Cortex of kidney (tissue), 1 donor: ENCODE measurements around the gene LRMDA.

Experiments
- DNase-seq: peaks from one replicate; lab custom pipeline; 2025; lab: John Stamatoyannopoulos, UW

LRMDA gene

GRCh38 chr10:75875740-75876139 is 444.3 kb downstream of the LRMDA start:
- DNase-seq: no peak

- no peak for DNase-seq
Observed at GRCh38 chr10:75876710-75877109, 445.3 kb downstream of the LRMDA start.

- no peak for DNase-seq
Observed at GRCh38 chr10:75877877-75878276, 446.5 kb downstream of the LRMDA start.

GRCh38 chr10:75878586-75878985 is 447.2 kb downstream of the LRMDA start:
- DNase-seq: no peak

- no peak for DNase-seq
Observed at GRCh38 chr10:75880031-75880775, 448.8 kb downstream of the LRMDA start.

GRCh38 chr10:75883081-75884072 is 452.0 kb downstream of the LRMDA start:
- no peak for DNase-seq

- DNase-seq: no peak
Observed at GRCh38 chr10:75884808-75885207, 453.4 kb downstream of the LRMDA start.

- DNase-seq: no peak
Observed at GRCh38 chr10:75887369-75887768, 455.9 kb downstream of the LRMDA start.

- DNase-seq: no peak
Observed at GRCh38 chr10:75887992-75888680, 456.7 kb downstream of the LRMDA start.

GRCh38 chr10:75889051-75889450 is 457.6 kb downstream of the LRMDA start:
- DNase-seq: no peak

- no peak for DNase-seq
Observed at GRCh38 chr10:75894761-75895160, 463.3 kb downstream of the LRMDA start.

GRCh38 chr10:75895259-75895658 is 463.8 kb downstream of the LRMDA start:
- DNase-seq: no peak

- no peak for DNase-seq
Observed at GRCh38 chr10:75899816-75900390, 468.5 kb downstream of the LRMDA start.

- DNase-seq: no peak
Observed at GRCh38 chr10:75902816-75903215, 471.4 kb downstream of the LRMDA start.

- no peak for DNase-seq
Observed at GRCh38 chr10:75904499-75905283, 473.3 kb downstream of the LRMDA start.

- no peak for DNase-seq
Observed at GRCh38 chr10:75905490-75905889, 474.1 kb downstream of the LRMDA start.

- DNase-seq: no peak
Observed at GRCh38 chr10:75910032-75910431, 478.6 kb downstream of the LRMDA start.

GRCh38 chr10:75911426-75911825 is 480.0 kb downstream of the LRMDA start:
- no peak for DNase-seq

- no peak for DNase-seq
Observed at GRCh38 chr10:75916906-75917305, 485.5 kb downstream of the LRMDA start.

GRCh38 chr10:75919913-75920312 is 488.5 kb downstream of the LRMDA start:
- no peak for DNase-seq

- DNase-seq: no peak
Observed at GRCh38 chr10:75922435-75922834, 491.0 kb downstream of the LRMDA start.
